HEK293 (cell line): ENCODE measurements around the gene KCP.

Experiments used
- CTCF ChIA-PET: fragments of 350-600 bp; formaldehyde crosslinking; extraction: SDS; loops from one replicate; lab custom pipeline; 2021; ENCODE audit warnings: antibody characterized with exemption; lab: Yijun Ruan, JAX
- POLR2A ChIA-PET: fragments of 300-600 bp; formaldehyde crosslinking; extraction: SDS; loops from one replicate; lab custom pipeline; 2020; ENCODE audit warnings: antibody characterized with exemption, inconsistent platforms; lab: Yijun Ruan, JAX
- H3K27ac ChIP-seq: fragments of 200-500 bp; sonication (Bioruptor generic); 2 replicates; pipeline ENCODE4 v1.5.1; 2014; ENCODE audit warnings: low read depth, low read length, control low read depth, inconsistent platforms; ENCODE audit errors: extremely low read depth
- H3K36me3 ChIP-seq, 2 experiments: fragments of 200-500 bp in 1 of 2; sonication (Bioruptor generic) in 1 of 2; 1 replicate in 1 of 2; 2 replicates in 1 of 2; pipeline ENCODE4 v1.5.1; 2014 to 2017; ENCODE audit warnings: inconsistent platforms in 2 of 2, low read length in 2 of 2; ENCODE audit not compliant: control insufficient read depth in 2 of 2, insufficient read depth in 1 of 2
- H3K4me1 ChIP-seq: fragments of 200-500 bp; sonication (Bioruptor generic); 2 replicates; pipeline ENCODE4 v1.5.1; 2014; ENCODE audit warnings: mild to moderate bottlenecking, low read length, inconsistent platforms; ENCODE audit not compliant: control insufficient read depth, insufficient read depth
- H3K4me3 ChIP-seq: 2 replicates; pipeline ENCODE4 v1.5.1; 2011; ENCODE audit warnings: low read depth, mild to moderate bottlenecking, control low read depth, low read length, moderate library complexity
- H3K9me3 ChIP-seq: fragments of 200-500 bp; sonication (Bioruptor generic); 2 replicates; pipeline ENCODE4 v1.5.1; 2014; ENCODE audit warnings: low read depth, low read length, inconsistent platforms; ENCODE audit not compliant: control insufficient read depth, insufficient read depth
- EGR2 ChIP-seq: fragments of 450-650 bp; formaldehyde crosslinking; IDR thresholded peaks from 2 replicates; pipeline ENCODE4 v1.5.1; 2016; ENCODE audit warnings: low read depth, missing biosample characterization, missing genetic modification characterization
- GLI4 ChIP-seq: fragments of 450-650 bp; formaldehyde crosslinking; IDR thresholded peaks from 2 replicates; pipeline ENCODE4 v1.5.1; 2016; ENCODE audit warnings: missing biosample characterization, missing genetic modification characterization
- HOXA7 ChIP-seq: sonication (generic); formaldehyde crosslinking; IDR thresholded peaks from 2 replicates; pipeline ENCODE4 v1.8.1; 2022; ENCODE audit warnings: missing genetic modification reagents, borderline replicate concordance
- SALL2 ChIP-seq: fragments of 450-650 bp; formaldehyde crosslinking; IDR thresholded peaks from 2 replicates; pipeline ENCODE4 v1.5.0; 2017; ENCODE audit warnings: missing biosample characterization, mild to moderate bottlenecking, missing genetic modification characterization, borderline replicate concordance
- WT1 ChIP-seq: fragments of 450-650 bp; formaldehyde crosslinking; IDR thresholded peaks from 2 replicates; pipeline ENCODE4 v1.5.1; 2016; ENCODE audit warnings: missing biosample characterization, missing genetic modification characterization
- ZBTB7A ChIP-seq: fragments of 450-650 bp; formaldehyde crosslinking; IDR thresholded peaks from 2 replicates; pipeline ENCODE4 v1.5.1; 2016; ENCODE audit warnings: low read depth, missing biosample characterization, missing genetic modification characterization
- ZNF16 ChIP-seq: fragments of 450-650 bp; formaldehyde crosslinking; IDR thresholded peaks from 2 replicates; pipeline ENCODE4 v1.5.1; 2016; ENCODE audit warnings: low read depth, missing biosample characterization, missing genetic modification characterization
- ZNF169 ChIP-seq: fragments of 450-650 bp; formaldehyde crosslinking; IDR thresholded peaks from 2 replicates; pipeline ENCODE4 v1.5.1; 2016; ENCODE audit warnings: missing biosample characterization, missing genetic modification characterization
- ZNF202 ChIP-seq: fragments of 450-650 bp; formaldehyde crosslinking; IDR thresholded peaks from 2 replicates; pipeline ENCODE4 v1.5.1; 2016; ENCODE audit warnings: missing biosample characterization, missing genetic modification characterization, borderline replicate concordance
- ZNF211 ChIP-seq: fragments of 450-650 bp; formaldehyde crosslinking; IDR thresholded peaks from 2 replicates; pipeline ENCODE4 v1.5.1; 2016; ENCODE audit warnings: low read depth, missing biosample characterization, missing genetic modification characterization
- ZNF23 ChIP-seq: fragments of 450-650 bp; formaldehyde crosslinking; IDR thresholded peaks from 2 replicates; pipeline ENCODE4 v1.5.1; 2016; ENCODE audit warnings: missing biosample characterization, missing genetic modification characterization, borderline replicate concordance
- ZNF354C ChIP-seq: fragments of 450-650 bp; formaldehyde crosslinking; IDR thresholded peaks from 2 replicates; pipeline ENCODE4 v1.5.1; 2016; ENCODE audit warnings: missing biosample characterization, missing genetic modification characterization, low read depth, borderline replicate concordance
- ZNF366 ChIP-seq: fragments of 450-650 bp; formaldehyde crosslinking; conservative IDR thresholded peaks from 2 replicates; pipeline ENCODE4 v1.5.1; 2016; ENCODE audit warnings: missing biosample characterization, missing genetic modification characterization
- ZNF391 ChIP-seq: fragments of 450-650 bp; formaldehyde crosslinking; IDR thresholded peaks from 2 replicates; pipeline ENCODE4 v1.5.1; 2016; ENCODE audit warnings: low read depth, missing biosample characterization, missing genetic modification characterization, borderline replicate concordance
- ZNF544 ChIP-seq: fragments of 450-650 bp; formaldehyde crosslinking; IDR thresholded peaks from 2 replicates; pipeline ENCODE4 v1.5.0; 2017; ENCODE audit warnings: missing biosample characterization, missing genetic modification characterization
- TF ChIP-seq, protein P1 (sequence below): fragments of 450-650 bp; formaldehyde crosslinking; IDR thresholded peaks from 2 replicates; pipeline ENCODE4 v1.5.1; 2016; ENCODE audit warnings: missing biosample characterization, missing genetic modification characterization
- TF ChIP-seq, protein P2 (sequence below): fragments of 450-650 bp; formaldehyde crosslinking; IDR thresholded peaks from 2 replicates; pipeline ENCODE4 v1.5.1; 2016; ENCODE audit warnings: missing biosample characterization, missing genetic modification characterization
- TF ChIP-seq, protein P3 (sequence below): fragments of 450-650 bp; formaldehyde crosslinking; optimal IDR thresholded peaks from 2 replicates; pipeline ENCODE3; 2016; ENCODE audit warnings: missing biosample characterization, mild to moderate bottlenecking, missing genetic modification characterization

KCP gene

DNA sequence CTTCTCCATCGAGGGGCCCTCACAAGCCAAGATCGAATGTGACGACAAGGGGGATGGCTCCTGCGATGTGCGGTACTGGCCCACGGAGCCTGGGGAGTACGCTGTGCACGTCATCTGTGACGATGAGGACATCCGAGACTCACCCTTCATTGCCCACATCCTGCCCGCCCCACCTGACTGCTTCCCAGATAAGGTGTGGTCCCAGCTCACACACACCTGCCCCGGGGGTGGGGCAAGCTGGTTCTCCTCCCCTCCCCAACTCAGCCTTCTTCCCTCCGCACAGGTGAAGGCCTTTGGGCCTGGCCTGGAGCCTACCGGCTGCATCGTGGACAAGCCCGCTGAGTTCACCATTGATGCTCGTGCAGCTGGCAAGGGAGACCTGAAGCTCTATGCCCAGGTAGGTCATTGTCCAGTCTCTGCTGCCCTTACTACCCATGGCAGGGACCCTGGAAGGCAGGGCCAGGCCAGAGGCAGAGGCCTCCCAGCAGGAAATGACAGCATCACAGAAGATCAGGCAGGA lies 69.3 kb downstream of the KCP start:
- POLR2A ChIA-PET, result no interaction called here

DNA sequence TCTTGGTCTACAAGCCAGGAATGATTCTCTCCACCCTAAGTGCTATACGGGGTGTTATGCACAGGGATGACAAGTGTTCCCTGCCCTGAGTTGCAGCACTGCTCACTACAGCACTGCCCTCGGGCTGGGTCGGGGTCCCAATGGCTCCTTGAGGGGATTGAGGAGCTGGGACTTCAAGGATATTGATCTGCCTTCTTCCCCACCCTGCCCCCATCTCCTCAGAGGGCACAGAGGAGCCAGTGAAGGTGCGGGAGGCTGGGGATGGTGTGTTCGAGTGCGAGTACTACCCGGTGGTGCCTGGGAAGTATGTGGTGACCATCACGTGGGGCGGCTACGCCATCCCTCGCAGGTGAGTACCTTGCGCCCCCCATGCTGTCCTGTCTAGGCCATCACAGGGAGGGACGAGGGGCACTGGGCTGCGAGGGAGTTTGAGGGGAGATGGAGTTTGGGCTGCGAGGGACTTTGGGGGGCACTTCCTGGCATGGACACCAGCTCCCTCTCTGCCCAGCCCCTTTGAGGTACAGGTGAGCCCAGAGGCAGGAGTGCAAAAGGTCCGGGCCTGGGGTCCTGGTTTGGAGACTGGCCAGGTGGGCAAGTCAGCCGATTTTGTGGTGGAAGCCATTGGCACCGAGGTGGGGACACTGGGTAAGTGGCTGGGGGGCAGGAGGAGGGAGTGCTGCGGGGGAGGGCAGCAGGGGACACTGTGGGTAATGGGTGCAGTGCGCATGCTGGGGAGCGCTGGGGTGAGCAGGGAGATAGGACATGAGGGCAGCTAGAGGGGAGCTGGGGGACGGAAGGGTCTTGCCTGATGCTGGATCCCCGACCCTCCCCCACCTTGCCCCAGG lies 70.0 kb downstream of the KCP start:
- H3K9me3 ChIP-seq, result no peaks in the 10 kb centered on the region
- POLR2A ChIA-PET, result no interaction called here
- TF ChIP-seq ZNF544 (tag by site-specific recombination) (no peak), ZNF211 (no peak), ZBTB7A (tag by site-specific recombination) (no peak), ZNF23 (tag by site-specific recombination) (no peak), ZNF169 (tag by site-specific recombination) (no peak), ZNF16 (tag by site-specific recombination) (no peak), GLI4 (no peak), ZNF354C (no peak)
- TF ChIP-seq, protein P1, sequence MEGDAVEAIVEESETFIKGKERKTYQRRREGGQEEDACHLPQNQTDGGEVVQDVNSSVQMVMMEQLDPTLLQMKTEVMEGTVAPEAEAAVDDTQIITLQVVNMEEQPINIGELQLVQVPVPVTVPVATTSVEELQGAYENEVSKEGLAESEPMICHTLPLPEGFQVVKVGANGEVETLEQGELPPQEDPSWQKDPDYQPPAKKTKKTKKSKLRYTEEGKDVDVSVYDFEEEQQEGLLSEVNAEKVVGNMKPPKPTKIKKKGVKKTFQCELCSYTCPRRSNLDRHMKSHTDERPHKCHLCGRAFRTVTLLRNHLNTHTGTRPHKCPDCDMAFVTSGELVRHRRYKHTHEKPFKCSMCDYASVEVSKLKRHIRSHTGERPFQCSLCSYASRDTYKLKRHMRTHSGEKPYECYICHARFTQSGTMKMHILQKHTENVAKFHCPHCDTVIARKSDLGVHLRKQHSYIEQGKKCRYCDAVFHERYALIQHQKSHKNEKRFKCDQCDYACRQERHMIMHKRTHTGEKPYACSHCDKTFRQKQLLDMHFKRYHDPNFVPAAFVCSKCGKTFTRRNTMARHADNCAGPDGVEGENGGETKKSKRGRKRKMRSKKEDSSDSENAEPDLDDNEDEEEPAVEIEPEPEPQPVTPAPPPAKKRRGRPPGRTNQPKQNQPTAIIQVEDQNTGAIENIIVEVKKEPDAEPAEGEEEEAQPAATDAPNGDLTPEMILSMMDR (tag by site-specific recombination), result no peak
- TF ChIP-seq, protein P2, sequence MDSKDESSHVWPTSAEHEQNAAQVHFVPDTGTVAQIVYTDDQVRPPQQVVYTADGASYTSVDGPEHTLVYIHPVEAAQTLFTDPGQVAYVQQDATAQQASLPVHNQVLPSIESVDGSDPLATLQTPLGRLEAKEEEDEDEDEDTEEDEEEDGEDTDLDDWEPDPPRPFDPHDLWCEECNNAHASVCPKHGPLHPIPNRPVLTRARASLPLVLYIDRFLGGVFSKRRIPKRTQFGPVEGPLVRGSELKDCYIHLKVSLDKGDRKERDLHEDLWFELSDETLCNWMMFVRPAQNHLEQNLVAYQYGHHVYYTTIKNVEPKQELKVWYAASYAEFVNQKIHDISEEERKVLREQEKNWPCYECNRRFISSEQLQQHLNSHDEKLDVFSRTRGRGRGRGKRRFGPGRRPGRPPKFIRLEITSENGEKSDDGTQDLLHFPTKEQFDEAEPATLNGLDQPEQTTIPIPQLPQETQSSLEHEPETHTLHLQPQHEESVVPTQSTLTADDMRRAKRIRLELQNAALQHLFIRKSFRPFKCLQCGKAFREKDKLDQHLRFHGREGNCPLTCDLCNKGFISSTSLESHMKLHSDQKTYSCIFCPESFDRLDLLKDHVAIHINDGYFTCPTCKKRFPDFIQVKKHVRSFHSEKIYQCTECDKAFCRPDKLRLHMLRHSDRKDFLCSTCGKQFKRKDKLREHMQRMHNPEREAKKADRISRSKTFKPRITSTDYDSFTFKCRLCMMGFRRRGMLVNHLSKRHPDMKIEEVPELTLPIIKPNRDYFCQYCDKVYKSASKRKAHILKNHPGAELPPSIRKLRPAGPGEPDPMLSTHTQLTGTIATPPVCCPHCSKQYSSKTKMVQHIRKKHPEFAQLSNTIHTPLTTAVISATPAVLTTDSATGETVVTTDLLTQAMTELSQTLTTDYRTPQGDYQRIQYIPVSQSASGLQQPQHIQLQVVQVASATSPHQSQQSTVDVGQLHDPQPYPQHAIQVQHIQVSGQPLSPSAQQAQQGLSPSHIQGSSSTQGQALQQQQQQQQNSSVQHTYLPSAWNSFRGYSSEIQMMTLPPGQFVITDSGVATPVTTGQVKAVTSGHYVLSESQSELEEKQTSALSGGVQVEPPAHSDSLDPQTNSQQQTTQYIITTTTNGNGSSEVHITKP (tag by site-specific recombination), result no peak
- TF ChIP-seq, all 188 proteins: peak for 0
- Histone ChIP-seq H3K4me3 (no peak overlapping the region), H3K36me3 (peaks cover 0 to 98% of the 10 kb centered on the region in 2 experiments; a peak in 1 of 3 replicates), H3K27ac (no peak overlapping the region), H3K4me1 (no peaks in the 10 kb centered on the region)
- CTCF ChIA-PET, result interaction anchor here (0.6 to 3.1 kb wide), 9 partner anchors 8 to 340 kb away, joined by 3 to 17 read pairs (median 4); partner anchors contain the start of gene ATP6V1F

More for the DNA sequence above, 69.3 kb downstream of the KCP start:
- CTCF ChIA-PET, result interaction anchor here (0.6 to 3.1 kb wide), 7 partner anchors 8 to 339 kb away, joined by 3 to 17 read pairs (median 4); partner anchors contain the start of gene ATP6V1F
- Histone ChIP-seq H3K9me3 (no peaks in the 10 kb centered on the region), H3K27ac (no peak overlapping the region), H3K4me3 (no peak overlapping the region), H3K36me3 (peaks cover 0 to 97% of the 10 kb centered on the region in 2 experiments; a peak in 1 of 3 replicates), H3K4me1 (no peaks in the 10 kb centered on the region)
- TF ChIP-seq WT1 (tag by site-specific recombination) (no peak), SALL2 (tag by site-specific recombination) (no peak), ZNF391 (tag by site-specific recombination) (no peak), EGR2 (no peak), ZNF366 (no peak)

DNA sequence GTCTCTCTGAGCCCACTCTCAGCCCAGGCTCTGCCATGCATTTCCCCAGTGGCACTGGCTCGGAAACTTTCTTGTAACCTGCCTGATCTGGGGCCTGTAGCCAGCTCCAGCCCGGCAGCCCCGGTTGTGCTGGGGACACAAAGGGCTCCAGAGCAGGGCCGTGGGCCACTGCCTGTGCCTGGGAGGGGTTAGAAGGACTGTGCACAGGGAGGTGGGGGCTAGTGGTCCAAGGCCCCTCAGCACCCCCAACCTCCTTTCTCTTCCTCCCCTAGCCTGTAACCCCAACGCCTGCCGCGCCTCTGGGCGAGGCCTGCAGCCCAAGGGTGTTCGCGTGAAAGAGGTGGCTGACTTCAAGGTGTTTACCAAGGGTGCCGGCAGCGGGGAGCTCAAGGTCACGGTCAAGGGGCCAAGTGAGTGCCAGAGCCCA lies 70.7 kb downstream of the KCP start:
- no peak overlapping the region for H3K27ac ChIP-seq
- TF ChIP-seq ZBTB7A (tag by site-specific recombination), result no peak
- TF ChIP-seq ZNF16 (tag by site-specific recombination), result no peak
- no peak for TF ChIP-seq ZNF202 (tag by site-specific recombination)
- TF ChIP-seq, protein P3, sequence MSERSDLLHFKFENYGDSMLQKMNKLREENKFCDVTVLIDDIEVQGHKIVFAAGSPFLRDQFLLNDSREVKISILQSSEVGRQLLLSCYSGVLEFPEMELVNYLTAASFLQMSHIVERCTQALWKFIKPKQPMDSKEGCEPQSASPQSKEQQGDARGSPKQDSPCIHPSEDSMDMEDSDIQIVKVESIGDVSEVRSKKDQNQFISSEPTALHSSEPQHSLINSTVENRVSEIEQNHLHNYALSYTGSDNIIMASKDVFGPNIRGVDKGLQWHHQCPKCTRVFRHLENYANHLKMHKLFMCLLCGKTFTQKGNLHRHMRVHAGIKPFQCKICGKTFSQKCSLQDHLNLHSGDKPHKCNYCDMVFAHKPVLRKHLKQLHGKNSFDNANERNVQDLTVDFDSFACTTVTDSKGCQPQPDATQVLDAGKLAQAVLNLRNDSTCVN (tag by site-specific recombination), result no peak
- TF ChIP-seq HOXA7 (CRISPR knock-in tag), result no peak
- H3K4me3 ChIP-seq, result no peak overlapping the region
- no peaks in the 10 kb centered on the region for H3K4me1 ChIP-seq
- ChIA-PET POLR2A (no interaction called here), CTCF (interaction anchor here (1.0 kb wide), 1 partner anchor 83 kb away, joined by 3 read pairs; no protein-coding TSS in a partner anchor)
- peaks cover 0 to 98% of the 10 kb centered on the region in 2 experiments; a peak in 1 of 3 replicates for H3K36me3 ChIP-seq
- no peaks in the 10 kb centered on the region for H3K9me3 ChIP-seq
